Endothelial cell of hepatic sinusoid (primary cell): ENCODE results near the gene MOBP.
"Not testable (repeated sequence)": the region's sequence is repeated elsewhere in the genome, so short reads cannot be mapped to it uniquely, and the experiment has no call there.

Experiments used
- in situ Hi-C: cut with HindIII; loops from 2 replicates; pipeline ENCODE4 v1.10.0; 2017; ENCODE audit warnings: low sequenced_read_pairs

Gene MOBP

GRCh38 chr3:39448506-39449233 lies 18.8 kb upstream of the MOBP start:
- in situ Hi-C loops: no loop called here

- in situ Hi-C loops: no loop called here
Observed at GRCh38 chr3:39449796-39450195, 17.7 kb upstream of the MOBP start.

GRCh38 chr3:39453134-39453533 lies 14.3 kb upstream of the MOBP start:
- in situ Hi-C loops: no loop called here

GRCh38 chr3:39453872-39454271 lies 13.6 kb upstream of the MOBP start:
- in situ Hi-C loops: not testable (repeated sequence)

- in situ Hi-C loops: no loop called here
Observed at GRCh38 chr3:39454591-39455217, 12.8 kb upstream of the MOBP start.

- in situ Hi-C loops: no loop called here
Observed at GRCh38 chr3:39456159-39456558, 11.3 kb upstream of the MOBP start.

GRCh38 chr3:39457361-39457760 lies 10.1 kb upstream of the MOBP start:
- in situ Hi-C loops: no loop called here

- in situ Hi-C loops: not testable (repeated sequence)
Observed at GRCh38 chr3:39458579-39458978, 8.9 kb upstream of the MOBP start.

- in situ Hi-C loops: no loop called here
Observed at GRCh38 chr3:39460677-39461076, 6.8 kb upstream of the MOBP start.

GRCh38 chr3:39463269-39463668 lies 4.2 kb upstream of the MOBP start:
- in situ Hi-C loops: no loop called here

- in situ Hi-C loops: no loop called here
Observed at GRCh38 chr3:39466988-39467387, 492 bp upstream of the MOBP start.

GRCh38 chr3:39468108-39468436 lies 592 bp downstream of the MOBP start:
- in situ Hi-C loops: no loop called here

GRCh38 chr3:39469258-39469657 lies 1.8 kb downstream of the MOBP start:
- in situ Hi-C loops: no loop called here

GRCh38 chr3:39469945-39470344 lies 2.5 kb downstream of the MOBP start:
- in situ Hi-C loops: no loop called here

GRCh38 chr3:39471652-39472051 lies 4.2 kb downstream of the MOBP start:
- in situ Hi-C loops: no loop called here

GRCh38 chr3:39473452-39474125 lies 6.1 kb downstream of the MOBP start:
- in situ Hi-C loops: no loop called here

- in situ Hi-C loops: no loop called here
Observed at GRCh38 chr3:39474126-39474515, 6.6 kb downstream of the MOBP start.

GRCh38 chr3:39476783-39477182 lies 9.3 kb downstream of the MOBP start:
- in situ Hi-C loops: no loop called here

GRCh38 chr3:39478226-39478625 lies 10.7 kb downstream of the MOBP start:
- in situ Hi-C loops: no loop called here

GRCh38 chr3:39479701-39480414 lies 12.4 kb downstream of the MOBP start:
- in situ Hi-C loops: no loop called here

- in situ Hi-C loops: no loop called here
Observed at GRCh38 chr3:39485547-39485946, 18.1 kb downstream of the MOBP start.

- in situ Hi-C loops: no loop called here
Observed at GRCh38 chr3:39491014-39491413, 23.5 kb downstream of the MOBP start.
